HCT116 (cell line): ENCODE data around the gene CDH13.

ENCODE experiments used
- CTCF ChIP-seq, 3 experiments: fragments of 200-600 bp in 1 of 3; sonication (generic) in 1 of 3; IDR thresholded peaks in 2 of 3; conservative IDR thresholded peaks in 1 of 3; 2 replicates each; pipeline ENCODE4 v1.5.1; 2012 to 2017; ENCODE audit warnings: low read depth in 2 of 3, low read length in 2 of 3, antibody characterized with exemption in 1 of 3, borderline replicate concordance in 1 of 3, control low read depth in 1 of 3, mild to moderate bottlenecking in 1 of 3, mixed read lengths in 1 of 3, mixed run types in 1 of 3, moderate library complexity in 1 of 3; ENCODE audit not compliant: insufficient read depth in 1 of 3
- EGR1 ChIP-seq: IDR thresholded peaks from 2 replicates; pipeline ENCODE4 v1.6.1; 2012; ENCODE audit warnings: low read depth
- POLR2A ChIP-seq: IDR thresholded peaks from 2 replicates; pipeline ENCODE4 v1.7.0; 2011; ENCODE audit warnings: borderline replicate concordance; ENCODE audit not compliant: insufficient read depth, insufficient read length; ENCODE audit errors: extremely low read depth
- POLR2AphosphoS5 ChIP-seq: IDR thresholded peaks from 2 replicates; pipeline ENCODE4 v1.6.1; 2011; ENCODE audit warnings: mild to moderate bottlenecking, low read depth, low read length, moderate library complexity
- YY1 ChIP-seq: IDR thresholded peaks from 2 replicates; pipeline ENCODE4 v1.6.1; 2011; ENCODE audit warnings: low read length, low read depth, moderate library complexity, mild to moderate bottlenecking; ENCODE audit not compliant: insufficient replicate concordance; ENCODE audit errors: extremely low read depth
- TF ChIP-seq, protein P1 (sequence below): IDR thresholded peaks from 2 replicates; pipeline ENCODE4 v1.6.1; 2012; ENCODE audit warnings: low read depth

- no peak for TF ChIP-seq YY1
- TF ChIP-seq POLR2A = no peak
- TF ChIP-seq EGR1 = no peak
- TF ChIP-seq POLR2AphosphoS5 = no peak
- no peak for TF ChIP-seq CTCF (IDR thresholded peaks at IDR 0.05 in 2 of 3, conservative IDR thresholded peaks at IDR 0.05 in 1 of 3; ENCODE audit: borderline replicate concordance in 1 of 3, insufficient read depth in 1 of 3, low read depth in 2 of 3, low read length in 2 of 3)
- TF ChIP-seq, protein P1, sequence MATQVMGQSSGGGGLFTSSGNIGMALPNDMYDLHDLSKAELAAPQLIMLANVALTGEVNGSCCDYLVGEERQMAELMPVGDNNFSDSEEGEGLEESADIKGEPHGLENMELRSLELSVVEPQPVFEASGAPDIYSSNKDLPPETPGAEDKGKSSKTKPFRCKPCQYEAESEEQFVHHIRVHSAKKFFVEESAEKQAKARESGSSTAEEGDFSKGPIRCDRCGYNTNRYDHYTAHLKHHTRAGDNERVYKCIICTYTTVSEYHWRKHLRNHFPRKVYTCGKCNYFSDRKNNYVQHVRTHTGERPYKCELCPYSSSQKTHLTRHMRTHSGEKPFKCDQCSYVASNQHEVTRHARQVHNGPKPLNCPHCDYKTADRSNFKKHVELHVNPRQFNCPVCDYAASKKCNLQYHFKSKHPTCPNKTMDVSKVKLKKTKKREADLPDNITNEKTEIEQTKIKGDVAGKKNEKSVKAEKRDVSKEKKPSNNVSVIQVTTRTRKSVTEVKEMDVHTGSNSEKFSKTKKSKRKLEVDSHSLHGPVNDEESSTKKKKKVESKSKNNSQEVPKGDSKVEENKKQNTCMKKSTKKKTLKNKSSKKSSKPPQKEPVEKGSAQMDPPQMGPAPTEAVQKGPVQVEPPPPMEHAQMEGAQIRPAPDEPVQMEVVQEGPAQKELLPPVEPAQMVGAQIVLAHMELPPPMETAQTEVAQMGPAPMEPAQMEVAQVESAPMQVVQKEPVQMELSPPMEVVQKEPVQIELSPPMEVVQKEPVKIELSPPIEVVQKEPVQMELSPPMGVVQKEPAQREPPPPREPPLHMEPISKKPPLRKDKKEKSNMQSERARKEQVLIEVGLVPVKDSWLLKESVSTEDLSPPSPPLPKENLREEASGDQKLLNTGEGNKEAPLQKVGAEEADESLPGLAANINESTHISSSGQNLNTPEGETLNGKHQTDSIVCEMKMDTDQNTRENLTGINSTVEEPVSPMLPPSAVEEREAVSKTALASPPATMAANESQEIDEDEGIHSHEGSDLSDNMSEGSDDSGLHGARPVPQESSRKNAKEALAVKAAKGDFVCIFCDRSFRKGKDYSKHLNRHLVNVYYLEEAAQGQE = no peak
Measured at GRCh38 chr16:83724585-83724984, 1097.8 kb downstream of the CDH13 start.
